Astrocyte of the hippocampus (primary cell): ENCODE measurements around the gene FGGY.

Source experiments
- DNase-seq: peaks from one replicate; pipeline ENCODE4 v3.0.0; 2011; ENCODE audit warnings: low read depth, low spot score

Gene FGGY

GRCh38 chr1:59675936-59676335 is 379.0 kb downstream of the FGGY start:
- no peak for DNase-seq

- peak; percentile 35 for DNase-seq
Measured at GRCh38 chr1:59678040-59678439, 381.1 kb downstream of the FGGY start.

GRCh38 chr1:59678493-59679228 is 381.8 kb downstream of the FGGY start:
- peak; percentile 97 for DNase-seq

GRCh38 chr1:59680044-59680443 is 383.1 kb downstream of the FGGY start:
- no peak for DNase-seq

GRCh38 chr1:59682396-59683080 is 385.6 kb downstream of the FGGY start:
- DNase-seq: peak; percentile 44

DNA sequence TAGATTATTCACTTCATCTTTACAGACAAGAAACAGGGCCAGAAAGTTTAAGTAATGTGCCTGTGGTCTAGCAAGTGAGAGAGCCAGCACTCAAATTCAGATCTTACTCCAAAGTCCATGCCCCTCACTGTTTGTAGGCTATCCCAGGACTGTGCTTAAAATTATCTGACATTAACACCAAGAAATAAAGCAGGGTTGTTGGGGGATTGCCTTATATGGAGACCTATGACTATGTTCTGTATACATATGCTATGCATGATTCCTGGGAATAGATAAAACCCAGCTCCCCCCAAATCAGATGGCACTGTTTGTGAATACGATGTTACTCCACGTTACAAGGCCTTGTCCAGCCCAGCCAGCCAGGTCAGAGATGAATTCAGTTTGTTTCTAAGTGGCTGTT is 386.3 kb downstream of the FGGY start:
- no peak for DNase-seq

DNA sequence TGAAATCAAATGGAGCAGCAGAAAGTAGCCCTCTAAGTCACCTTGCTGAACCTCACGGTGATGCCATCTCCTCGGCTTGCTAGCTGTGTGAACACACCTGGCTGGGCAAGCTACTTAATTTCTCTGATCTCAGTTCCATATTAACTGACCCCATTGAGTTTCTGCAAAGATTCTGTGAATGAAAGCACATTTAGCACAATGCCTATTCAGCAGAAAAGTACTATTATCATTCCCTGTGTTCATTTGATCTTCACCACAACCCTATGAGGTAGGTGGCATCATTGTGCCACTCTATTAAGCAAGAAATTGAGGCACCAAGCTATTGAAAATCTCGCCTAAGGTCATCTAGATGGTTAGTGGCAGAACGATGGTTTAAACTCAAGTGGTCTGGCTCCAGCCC is 387.8 kb downstream of the FGGY start:
- DNase-seq: no peak

- no peak for DNase-seq
Measured at GRCh38 chr1:59685101-59685500, 388.2 kb downstream of the FGGY start.

- no peak for DNase-seq
Measured at GRCh38 chr1:59685666-59686065, 388.8 kb downstream of the FGGY start.

- DNase-seq: no peak
Measured at GRCh38 chr1:59686170-59686569, 389.3 kb downstream of the FGGY start.

- no peak for DNase-seq
Measured at GRCh38 chr1:59686574-59686973, 389.7 kb downstream of the FGGY start.

- no peak for DNase-seq
Measured at GRCh38 chr1:59687081-59687480, 390.2 kb downstream of the FGGY start.

- DNase-seq: no peak
Measured at GRCh38 chr1:59688976-59689375, 392.1 kb downstream of the FGGY start.

GRCh38 chr1:59689730-59690129 is 392.8 kb downstream of the FGGY start:
- no peak for DNase-seq

DNA sequence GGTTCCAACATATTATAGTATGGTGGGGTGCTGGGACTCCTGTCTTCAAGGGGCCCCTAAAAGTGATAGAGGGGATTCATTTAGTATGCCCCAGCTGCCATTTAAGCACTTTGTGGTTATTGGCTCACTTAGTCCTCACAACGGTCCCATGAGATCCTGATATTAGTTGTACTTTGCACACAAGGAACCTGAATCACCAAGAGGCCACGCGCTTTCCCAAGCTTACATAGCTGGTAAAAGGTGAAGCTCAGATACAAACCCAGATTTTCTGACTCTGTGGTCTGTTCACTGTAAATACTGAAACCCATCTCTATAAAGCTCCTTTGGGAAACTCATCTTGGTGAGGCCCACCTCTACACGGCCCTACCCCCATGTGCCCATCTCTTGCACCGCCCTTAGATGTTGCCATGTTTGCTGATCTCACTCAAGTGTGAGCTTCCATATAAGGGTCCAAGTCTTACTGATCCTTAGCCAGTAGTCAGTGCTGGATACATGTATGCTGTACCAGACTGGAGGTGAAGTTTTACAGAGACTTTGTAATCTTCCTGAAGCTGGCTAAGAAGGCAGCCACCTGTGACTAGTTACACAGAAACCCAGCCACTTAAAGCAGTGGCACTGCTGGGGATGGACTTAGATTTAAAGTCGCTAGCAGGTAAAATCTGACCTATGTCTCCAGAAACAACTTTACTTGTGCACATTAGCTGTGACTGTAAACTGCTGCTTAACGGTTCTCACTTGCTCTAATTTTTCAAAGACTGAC is 393.5 kb downstream of the FGGY start:
- no peak for DNase-seq

DNA sequence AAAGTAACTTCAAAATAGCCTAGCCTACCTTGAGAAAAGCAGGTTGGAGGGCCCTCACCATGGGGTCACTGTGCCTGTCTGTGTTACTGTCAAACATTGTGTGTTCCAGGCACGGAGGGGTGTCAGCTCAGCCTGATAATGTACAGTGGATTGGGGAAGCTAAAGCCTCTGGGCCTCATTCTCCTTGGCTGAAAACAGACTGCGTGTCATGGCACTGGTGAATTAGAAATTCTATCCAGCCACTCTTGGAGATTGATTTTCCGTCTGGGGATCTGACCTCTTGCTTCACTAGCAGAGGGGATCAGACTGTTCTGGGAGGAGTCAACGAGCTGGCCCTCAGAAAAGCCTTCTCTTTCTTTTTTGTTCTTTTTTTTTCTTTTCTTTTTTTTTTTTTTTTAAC is 394.4 kb downstream of the FGGY start:
- DNase-seq: no peak

DNA sequence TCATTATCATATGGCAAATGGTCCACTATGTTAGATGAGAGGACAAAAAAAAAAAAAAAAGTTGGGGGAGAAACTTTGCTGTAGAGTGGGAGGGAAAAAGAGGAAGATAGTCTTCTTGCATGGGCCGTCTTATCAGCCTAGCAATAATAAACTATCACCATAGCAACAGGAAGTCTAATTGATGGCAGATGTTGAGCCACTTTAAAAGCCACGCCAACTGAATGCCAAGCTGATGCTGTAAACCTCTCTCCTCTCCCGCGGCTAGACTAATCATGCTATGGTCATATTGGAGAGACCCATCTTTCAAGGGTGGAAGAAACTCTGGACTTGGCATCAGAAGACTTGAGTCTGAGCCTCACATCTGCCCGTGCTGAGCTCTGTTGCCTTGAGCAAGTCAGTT is 395.7 kb downstream of the FGGY start:
- peak; percentile 51 for DNase-seq

- no peak for DNase-seq
Measured at GRCh38 chr1:59693406-59693805, 396.5 kb downstream of the FGGY start.

- no peak for DNase-seq
Measured at GRCh38 chr1:59695252-59695651, 398.4 kb downstream of the FGGY start.

GRCh38 chr1:59696421-59697115 is 399.7 kb downstream of the FGGY start:
- DNase-seq: no peak

DNA sequence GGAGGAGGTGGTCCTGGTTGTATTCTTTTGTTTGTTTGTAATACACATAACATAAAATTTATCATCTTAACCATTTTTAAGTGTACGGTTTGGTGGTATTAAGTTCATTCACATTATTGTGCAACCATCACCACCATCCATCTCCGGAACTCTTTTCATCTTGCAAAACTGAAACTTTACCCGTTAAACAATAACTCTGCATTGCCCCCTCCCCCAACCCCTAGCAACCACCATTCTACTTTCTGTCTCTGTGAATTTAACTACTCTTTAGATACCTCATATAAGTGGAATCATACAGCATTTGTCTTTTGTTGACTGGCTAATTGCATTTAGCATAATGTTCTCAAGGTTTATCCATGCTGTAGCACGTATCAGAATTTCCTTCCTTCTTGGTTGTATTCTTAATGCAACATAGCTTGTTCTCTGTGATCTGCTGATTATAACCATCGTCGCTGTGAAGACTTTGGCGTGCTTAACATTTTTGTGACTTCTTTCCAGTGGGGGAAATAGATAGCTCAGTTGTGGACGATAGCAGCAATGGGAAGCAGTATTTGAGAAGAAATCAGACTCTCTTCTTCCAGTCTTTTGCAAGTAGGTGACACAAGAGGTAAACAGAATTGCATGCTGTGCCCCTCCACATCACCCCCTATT is 400.4 kb downstream of the FGGY start:
- no peak for DNase-seq

DNA sequence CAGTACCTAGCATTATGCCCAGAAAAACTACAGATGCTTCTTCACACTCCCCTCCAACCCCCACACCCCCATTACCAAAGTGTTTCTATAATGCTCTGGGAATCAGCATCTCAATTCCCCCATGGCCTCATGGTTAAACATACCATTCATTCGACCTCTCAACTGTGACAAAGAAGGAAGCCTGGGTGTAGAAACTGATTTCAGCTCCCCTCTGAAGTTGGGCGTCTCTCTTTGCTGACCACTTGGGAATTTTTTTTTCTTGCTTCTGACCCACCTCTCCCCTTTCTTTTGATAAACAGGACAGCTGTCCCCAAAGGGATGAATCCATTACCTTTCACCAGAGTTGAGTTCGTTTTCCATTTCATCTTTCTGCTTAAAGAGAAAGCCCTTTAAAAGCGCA is 401.5 kb downstream of the FGGY start:
- DNase-seq: no peak
